GM08714 (cell line): ENCODE results near the gene TAF4B.

Source experiments
- H3K4me3 ChIP-seq: fragments of 200-500 bp; sonication (Bioruptor generic); 2 replicates; pipeline ENCODE4 v1.5.1; 2014; ENCODE audit warnings: mild to moderate bottlenecking, low read length, inconsistent platforms
- ZNF274 ChIP-seq: IDR thresholded peaks from 2 replicates; pipeline ENCODE4 v1.6.1; 2012; ENCODE audit warnings: mild to moderate bottlenecking, low read depth, low read length

TAF4B gene

DNA sequence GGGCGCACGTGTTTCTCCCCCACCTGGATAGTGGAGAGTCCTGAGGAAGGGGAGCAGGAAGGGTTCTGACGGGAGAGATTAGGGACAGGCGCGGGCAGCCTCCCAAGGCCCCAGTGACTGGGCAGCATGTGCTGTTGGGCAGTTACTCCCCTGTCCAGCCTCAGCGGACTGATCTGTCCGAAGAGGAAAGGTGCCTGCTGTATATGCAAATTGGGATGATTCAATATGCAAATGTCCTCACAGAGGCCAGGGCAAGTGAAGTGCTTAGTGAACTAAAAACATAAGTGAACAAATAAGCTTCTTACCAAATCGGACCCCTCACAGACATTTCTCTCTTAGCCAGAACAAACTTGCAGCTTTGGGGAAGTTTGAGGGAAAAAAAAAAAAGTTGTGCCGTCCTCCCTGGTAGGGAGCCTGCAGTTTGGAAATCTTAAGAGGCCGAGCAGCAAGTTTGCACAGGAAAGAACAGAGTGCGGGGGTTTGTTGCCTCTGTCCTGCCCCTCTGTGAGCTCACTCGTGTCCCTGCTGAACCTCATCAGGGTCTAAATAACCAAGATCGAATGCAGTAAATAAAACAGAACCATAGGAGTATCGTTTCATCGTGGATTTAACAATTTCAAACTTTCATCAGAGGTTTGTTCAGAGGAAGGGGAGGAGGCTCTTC lies 180.7 kb downstream of the TAF4B start:
- no peak for TF ChIP-seq ZNF274
- H3K4me3 ChIP-seq: no peak overlapping the region

DNA sequence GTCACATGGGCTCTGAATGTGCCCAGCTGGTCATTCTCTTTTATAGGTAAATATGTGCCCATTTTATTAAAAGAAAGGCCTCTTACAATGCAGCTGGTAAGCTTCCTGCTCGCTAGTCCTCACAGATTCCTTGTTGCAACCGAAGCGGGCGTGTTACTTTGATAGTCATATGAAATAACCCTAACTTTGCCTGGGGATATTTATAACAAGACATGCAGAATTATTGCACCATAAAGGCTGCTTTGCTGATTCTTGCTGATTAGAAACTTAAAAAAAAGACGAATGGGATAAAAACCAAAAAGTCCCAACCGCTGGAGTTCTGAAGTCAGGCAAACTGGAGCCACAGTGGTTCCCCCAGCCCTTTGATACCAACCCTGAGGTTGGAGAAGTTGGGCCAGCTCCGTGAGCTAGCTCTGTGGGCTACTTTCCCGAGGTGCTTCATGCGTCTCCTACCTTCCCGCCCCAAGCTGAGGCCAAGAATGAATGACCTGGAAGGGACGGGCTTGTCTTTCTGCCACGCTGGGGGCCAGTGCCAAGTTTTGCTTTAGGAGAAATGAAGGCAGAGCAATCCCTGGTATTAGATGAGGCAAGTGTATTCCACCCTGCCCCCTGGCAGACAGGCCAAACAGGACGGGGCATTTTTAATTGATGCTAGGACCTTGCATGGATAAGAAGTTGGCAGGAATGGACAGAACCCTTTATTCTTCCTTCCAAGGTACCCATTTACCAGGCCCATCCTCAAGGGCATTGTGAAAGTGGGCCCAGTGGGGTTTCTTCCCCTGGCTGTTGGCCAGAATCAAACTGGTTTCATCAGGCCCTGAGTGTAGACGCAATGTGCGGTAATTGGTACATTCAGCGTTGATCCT lies 181.7 kb downstream of the TAF4B start:
- H3K4me3 ChIP-seq: no peak overlapping the region
- no peak for TF ChIP-seq ZNF274

DNA sequence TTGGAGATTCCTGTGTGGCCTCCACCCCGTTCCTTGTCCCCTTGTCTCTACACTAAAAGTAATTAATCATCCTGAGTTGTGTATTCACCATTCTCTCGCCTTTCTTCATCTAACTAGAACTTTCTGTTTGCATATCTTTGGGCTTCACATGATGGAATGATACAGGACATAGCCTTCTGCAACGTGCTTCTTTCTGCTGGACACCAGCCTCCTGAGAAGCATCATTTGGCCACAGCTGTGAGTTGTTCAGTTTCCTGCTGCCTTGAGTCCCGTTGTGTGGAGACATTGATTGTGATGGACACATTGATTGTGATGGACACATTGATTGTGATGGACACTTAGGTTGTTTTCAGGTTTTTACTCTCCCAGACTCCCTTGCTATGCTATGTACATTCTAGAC lies 182.8 kb downstream of the TAF4B start:
- no peak overlapping the region for H3K4me3 ChIP-seq
- TF ChIP-seq ZNF274: no peak

DNA sequence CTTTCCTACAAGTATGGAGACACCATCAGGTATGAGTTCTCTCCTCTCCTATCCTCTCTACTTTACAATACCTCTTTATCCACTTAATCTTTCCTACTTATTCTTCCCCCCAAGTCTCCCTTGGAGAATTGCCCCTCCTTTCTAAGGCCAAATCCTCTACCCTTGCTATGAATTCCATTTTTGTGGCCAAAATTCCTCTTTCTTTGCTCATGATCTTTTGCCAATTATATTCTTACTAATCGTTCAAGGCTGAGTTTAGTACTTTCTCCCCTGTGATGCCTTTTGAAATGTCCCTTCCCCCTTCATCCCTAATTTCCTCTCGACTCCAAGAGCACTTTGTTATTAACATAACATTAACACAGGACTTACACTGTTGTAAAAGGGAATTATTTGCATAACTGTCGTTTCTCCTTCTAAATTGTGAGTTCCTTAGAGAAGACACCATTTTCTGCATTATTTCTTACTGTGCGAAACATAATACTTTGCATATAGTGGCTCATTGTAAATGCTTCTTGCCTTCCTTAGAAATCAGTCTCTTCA lies 188.7 kb downstream of the TAF4B start:
- H3K4me3 ChIP-seq: no peak overlapping the region
- no peak for TF ChIP-seq ZNF274

DNA sequence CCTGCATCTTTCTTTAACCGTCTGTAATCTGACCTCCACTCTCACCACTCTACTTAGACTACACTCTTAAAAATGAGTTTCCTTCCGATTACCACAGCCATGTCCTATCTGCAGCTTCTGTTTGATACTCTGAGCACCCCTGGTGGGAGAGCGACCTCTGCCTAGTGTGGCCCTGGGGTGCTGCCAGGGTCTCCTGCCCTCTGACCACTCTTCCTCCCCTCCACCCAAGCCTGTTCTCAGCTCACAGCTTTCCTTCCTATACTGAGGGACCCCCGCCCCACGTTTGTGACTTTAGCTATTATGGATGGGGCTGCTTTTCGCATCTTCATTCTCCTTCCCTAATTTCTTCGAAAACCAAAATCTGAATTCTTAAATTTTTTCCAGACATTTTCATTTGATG lies 189.4 kb downstream of the TAF4B start:
- TF ChIP-seq ZNF274: no peak
- no peak overlapping the region for H3K4me3 ChIP-seq

DNA sequence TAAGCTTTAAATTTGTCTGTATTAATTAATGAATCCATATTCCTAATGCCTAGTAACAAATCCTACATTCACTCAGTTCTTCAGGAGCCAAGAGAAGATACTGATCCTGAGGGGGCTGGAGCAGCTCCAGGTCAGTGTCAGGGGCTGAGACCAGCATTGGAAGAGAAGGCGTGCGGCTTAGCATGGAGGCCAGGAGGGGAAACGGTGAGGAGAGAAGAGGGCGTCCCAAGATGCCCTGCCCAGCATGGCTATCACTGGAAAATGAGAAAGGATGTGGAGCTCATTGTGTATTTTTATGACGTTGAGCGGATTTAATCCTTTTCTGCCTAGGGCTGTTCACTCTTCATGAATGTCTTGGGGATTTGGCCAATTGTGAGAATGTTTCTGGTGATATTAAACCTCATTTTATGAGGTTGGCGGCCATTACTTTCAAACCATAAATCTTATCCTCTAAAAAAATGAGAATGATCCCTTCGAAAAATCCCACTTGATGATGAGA lies 190.5 kb downstream of the TAF4B start:
- no peak overlapping the region for H3K4me3 ChIP-seq
- no peak for TF ChIP-seq ZNF274

DNA sequence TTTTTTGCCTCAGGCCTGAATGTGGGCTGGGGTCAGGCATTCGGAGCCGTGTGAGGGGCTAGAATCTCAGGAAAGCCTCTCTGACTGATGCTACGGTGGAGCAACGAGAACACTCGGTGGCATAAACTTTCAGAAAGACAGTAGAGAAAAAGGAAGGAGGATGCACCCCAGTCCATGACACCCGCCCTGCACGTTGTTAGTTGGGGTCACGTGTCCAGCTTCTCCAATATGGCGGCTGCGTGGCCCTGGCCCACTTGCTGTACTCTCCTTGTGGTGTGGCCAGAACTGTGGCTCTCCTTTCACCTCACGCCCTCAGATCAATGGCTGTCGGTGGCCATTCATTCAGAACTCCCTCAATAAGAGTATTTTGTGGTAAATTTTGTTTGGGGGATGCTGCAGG lies 190.9 kb downstream of the TAF4B start:
- no peak overlapping the region for H3K4me3 ChIP-seq
- TF ChIP-seq ZNF274: no peak

DNA sequence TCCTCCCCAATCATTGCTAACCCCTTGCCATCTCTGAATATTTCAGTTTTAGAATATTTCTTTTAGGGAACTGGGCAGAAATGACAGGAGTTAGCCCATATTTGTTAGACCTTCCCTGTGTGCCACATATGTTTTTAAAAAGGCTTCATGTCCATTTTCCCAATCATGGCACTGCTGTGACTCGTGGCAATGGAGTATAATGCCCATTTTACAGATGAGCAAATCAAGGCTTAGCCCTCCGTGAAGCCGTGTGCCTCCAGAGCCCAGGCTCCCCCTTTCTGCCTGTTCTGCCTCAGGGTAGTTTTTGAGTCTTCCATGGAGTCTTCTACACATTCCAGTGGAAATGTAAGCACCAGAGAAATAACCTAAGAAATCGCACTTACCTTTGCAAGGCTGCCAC lies 192.0 kb downstream of the TAF4B start:
- H3K4me3 ChIP-seq: no peak overlapping the region
- TF ChIP-seq ZNF274: no peak

DNA sequence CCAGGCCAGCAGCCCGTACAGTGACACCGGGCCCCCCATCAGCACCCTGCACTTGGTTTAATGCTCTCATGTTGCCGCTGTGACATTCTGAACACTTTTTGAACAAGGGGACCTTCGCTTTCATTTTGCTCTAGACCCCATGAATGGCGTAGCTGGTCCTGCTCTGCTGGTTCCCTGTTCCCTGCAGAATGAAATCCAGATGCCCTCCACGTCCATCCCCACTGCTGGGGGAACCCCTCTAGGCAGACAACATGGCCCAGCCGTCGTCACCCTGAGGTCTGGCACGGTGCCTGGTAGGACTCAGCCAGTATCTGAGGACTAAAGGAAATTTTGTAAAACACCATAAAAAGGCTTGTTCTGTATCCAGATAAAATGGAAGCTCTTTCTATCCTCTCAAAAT lies 193.5 kb downstream of the TAF4B start:
- H3K4me3 ChIP-seq: no peak overlapping the region
- TF ChIP-seq ZNF274: no peak

DNA sequence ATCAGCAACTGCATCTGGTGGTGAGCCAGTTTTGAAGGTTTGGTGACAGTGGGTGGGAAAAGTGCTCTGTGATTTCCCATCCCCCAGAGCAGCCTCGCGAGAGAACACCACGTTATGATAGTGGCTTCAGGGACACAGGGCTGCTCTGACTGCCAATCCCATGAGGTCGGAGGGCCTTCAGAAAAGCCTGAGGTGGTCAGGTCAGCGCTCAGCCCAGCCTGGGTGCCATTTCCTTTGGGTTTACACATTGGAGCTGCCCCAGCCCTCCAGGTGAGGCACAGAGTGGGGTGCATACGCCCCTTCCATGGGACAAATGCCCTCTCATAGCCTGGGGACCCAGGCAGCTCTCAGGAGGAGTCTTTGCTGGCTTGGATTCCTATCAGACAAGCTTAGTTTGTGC lies 195.3 kb downstream of the TAF4B start:
- no peak for TF ChIP-seq ZNF274

DNA sequence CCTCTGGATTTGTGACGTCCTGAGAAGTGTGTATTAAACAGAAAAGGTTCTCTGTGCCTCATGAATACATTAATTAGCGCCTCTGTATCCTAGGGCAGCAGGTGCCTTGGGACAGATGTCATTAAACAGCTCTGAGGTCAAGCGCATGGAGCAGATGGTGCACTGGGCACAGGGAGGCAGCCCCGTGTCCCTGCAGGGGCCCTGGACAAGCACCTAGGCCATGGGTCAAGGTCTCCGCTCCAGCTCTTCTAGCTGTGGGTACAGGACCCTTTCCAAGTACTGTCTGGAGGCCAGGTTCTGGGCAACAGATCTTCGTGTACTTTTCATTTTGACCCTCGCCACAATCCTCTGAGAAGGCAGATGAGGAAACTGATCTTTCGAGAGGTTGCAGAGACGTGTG lies 195.7 kb downstream of the TAF4B start:
- no peak for TF ChIP-seq ZNF274
- H3K4me3 ChIP-seq: no peak overlapping the region

More for the DNA sequence above, 195.3 kb downstream of the TAF4B start:
- no peak overlapping the region for H3K4me3 ChIP-seq

DNA sequence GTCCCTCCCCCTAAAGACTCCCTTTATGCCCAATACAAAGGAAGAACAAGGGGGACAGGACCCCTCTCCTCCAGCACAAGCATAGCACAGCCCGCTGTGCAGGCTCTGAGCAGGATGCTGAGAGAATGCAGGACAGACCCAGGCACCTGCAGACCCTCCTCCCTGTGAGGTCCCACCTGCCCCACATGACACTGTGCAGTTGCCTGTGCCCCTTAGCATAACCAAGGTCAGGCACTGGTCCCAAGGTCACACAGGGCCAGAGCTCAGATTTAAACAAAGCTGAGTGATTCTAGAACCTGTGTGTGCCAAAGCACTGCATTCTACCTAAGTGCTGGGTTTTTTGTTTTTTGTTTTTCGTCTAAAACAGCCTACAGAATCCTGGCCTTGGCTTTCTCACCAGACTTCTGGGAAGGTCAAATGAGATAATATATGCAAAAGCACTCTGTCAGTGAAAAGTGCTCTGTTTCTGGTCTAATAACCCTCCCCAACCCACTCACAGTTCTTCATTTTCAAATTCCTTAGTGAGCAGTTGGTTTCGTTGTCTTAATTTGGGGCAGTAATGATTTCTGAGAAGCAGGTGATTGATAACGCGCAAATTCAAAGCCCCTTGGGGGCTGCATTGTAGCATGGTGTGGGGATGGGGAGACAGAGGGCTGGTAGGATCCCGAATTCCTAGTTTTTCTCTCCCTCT lies 196.4 kb downstream of the TAF4B start:
- H3K4me3 ChIP-seq: no peak overlapping the region
- no peak for TF ChIP-seq ZNF274

DNA sequence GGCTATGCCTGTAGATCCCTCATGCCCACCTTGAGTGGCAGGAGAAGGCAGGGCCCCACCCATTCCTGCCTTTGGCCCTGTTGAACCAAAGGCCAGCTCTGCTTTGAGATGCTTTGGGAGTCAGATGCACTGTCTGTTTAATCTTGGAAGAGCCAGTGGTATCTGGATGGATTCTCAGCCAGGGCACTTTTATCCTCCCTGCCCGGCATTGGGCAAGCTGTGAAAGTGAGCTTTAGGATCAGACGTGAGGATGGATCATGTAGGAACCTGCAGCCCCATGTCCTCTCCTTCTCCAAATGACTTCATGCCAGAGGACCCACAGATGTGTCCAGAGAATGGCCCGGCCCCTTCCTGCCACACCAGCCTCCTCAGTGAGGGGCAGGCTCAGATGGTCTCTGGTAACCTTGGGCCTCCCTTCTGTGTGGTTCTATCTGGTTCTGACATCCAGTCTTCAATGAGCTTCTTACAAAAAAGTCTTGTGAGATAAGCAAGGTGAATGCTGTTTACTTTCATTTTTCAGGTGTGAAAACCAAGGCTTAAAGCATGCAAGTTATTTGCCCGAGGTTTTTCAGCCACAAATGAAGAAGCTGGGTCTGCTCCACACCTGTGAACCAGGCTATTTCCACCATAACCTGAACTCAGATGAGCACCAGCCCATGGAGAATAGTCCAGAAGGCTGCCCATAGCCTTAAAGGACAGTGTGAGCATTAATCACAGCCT lies 198.3 kb downstream of the TAF4B start:
- no peak for TF ChIP-seq ZNF274
- no peak overlapping the region for H3K4me3 ChIP-seq

DNA sequence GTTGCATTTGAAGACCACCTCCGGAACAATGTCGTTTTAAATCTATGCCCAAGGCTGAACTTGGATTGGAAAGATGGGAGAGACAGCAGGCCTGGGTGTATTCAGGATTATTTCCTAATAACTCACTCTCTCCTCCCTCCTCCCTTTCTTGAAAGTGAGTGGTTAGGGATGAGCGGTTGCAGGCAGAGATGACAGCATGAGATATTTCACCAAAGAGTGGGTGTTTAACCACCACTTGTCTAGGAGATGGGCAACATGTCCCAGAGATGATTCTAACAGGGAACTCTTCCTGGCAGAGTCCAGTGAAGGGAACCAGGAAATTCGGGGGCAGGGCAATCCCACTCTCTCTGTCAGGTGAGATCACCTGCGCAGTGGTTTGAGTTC lies 198.9 kb downstream of the TAF4B start:
- no peak for TF ChIP-seq ZNF274
- no peak overlapping the region for H3K4me3 ChIP-seq
